CD4-positive, alpha-beta T cell treated with Interleukin-6 at 100 ng/mL for 8 hours (primary cell): Measurements from ENCODE around the gene WAC.
"Not testable (repeated sequence)": the region's sequence is repeated elsewhere in the genome, so short reads cannot be mapped to it uniquely, and the experiment has no call there.

Source experiments
- DNase-seq: peaks from one replicate; pipeline ENCODE4 v3.0.0-alpha.2; 2020; ENCODE audit warnings: mixed read lengths, low spot score

The WAC gene

GRCh38 chr10:28532337-28533185 is at the start of gene WAC:
Gene WAC (plus strand): TSS chr10:28533118. CDS start chr10:28533580, 462 bp downstream.
- DNase-seq, result peak; percentile 95

- no peak for DNase-seq
Measured at GRCh38 chr10:28489206-28489605, 43.7 kb upstream of the WAC start.

GRCh38 chr10:28490256-28490865 is 42.6 kb upstream of the WAC start:
- not testable (repeated sequence) for DNase-seq

GRCh38 chr10:28492116-28492920 is 40.6 kb upstream of the WAC start:
- DNase-seq, result no peak

GRCh38 chr10:28494420-28494819 is 38.5 kb upstream of the WAC start:
- DNase-seq, result no peak

- no peak for DNase-seq
Measured at GRCh38 chr10:28495084-28495483, 37.8 kb upstream of the WAC start.

GRCh38 chr10:28496017-28496416 is 36.9 kb upstream of the WAC start:
- no peak for DNase-seq

- DNase-seq, result no peak
Measured at GRCh38 chr10:28496481-28496961, 36.4 kb upstream of the WAC start.

GRCh38 chr10:28497313-28498126 is 35.4 kb upstream of the WAC start:
- no peak for DNase-seq

GRCh38 chr10:28500203-28500602 is 32.7 kb upstream of the WAC start:
- not testable (repeated sequence) for DNase-seq

GRCh38 chr10:28503114-28503513 is 29.8 kb upstream of the WAC start:
- no peak for DNase-seq

- DNase-seq, result no peak
Measured at GRCh38 chr10:28505359-28505959, 27.5 kb upstream of the WAC start.

- no peak for DNase-seq
Measured at GRCh38 chr10:28508304-28508925, 24.5 kb upstream of the WAC start.

GRCh38 chr10:28509286-28509685 is 23.6 kb upstream of the WAC start:
- no peak for DNase-seq

- DNase-seq, result no peak
Measured at GRCh38 chr10:28514648-28515047, 18.3 kb upstream of the WAC start.

- DNase-seq, result no peak
Measured at GRCh38 chr10:28520346-28520745, 12.6 kb upstream of the WAC start.

- DNase-seq, result not testable (repeated sequence)
Measured at GRCh38 chr10:28520828-28521227, 12.1 kb upstream of the WAC start.

GRCh38 chr10:28521961-28522360 is 11.0 kb upstream of the WAC start:
- not testable (repeated sequence) for DNase-seq

GRCh38 chr10:28523725-28524252 is 9.1 kb upstream of the WAC start:
- no peak for DNase-seq

GRCh38 chr10:28530751-28531150 is 2.2 kb upstream of the WAC start:
- DNase-seq, result no peak

GRCh38 chr10:28533186-28533564 is 257 bp downstream of the WAC start:
- DNase-seq, result no peak
